Adipocyte (in vitro differentiated cells): ENCODE results near the gene PLXDC1.

ENCODE experiments used
- DNase-seq: peaks from one replicate; pipeline ENCODE4 v3.0.0-alpha.2; 2015; ENCODE audit warnings: low read depth
- H3K27me3 ChIP-seq: replicated peaks from 2 replicates; pipeline ENCODE4 v1.7.0; 2013; ENCODE audit warnings: mild to moderate bottlenecking, low read length, moderate library complexity; ENCODE audit not compliant: control insufficient read depth, insufficient read depth
- H3K36me3 ChIP-seq: 2 replicates; pipeline ENCODE4 v1.7.0; 2013; ENCODE audit warnings: low read length, mild to moderate bottlenecking, moderate library complexity; ENCODE audit not compliant: control insufficient read depth, insufficient read depth, severe bottlenecking
- H3K4me1 ChIP-seq: 2 replicates; pipeline ENCODE4 v1.7.0; 2013; ENCODE audit warnings: mild to moderate bottlenecking, low read length, moderate library complexity; ENCODE audit not compliant: control insufficient read depth, insufficient read depth
- H3K4me3 ChIP-seq: 2 replicates; pipeline ENCODE4 v1.7.0; 2013; ENCODE audit warnings: mild to moderate bottlenecking, low read length, moderate library complexity
- H3K9ac ChIP-seq: 2 replicates; pipeline ENCODE4 v1.7.0; 2013; ENCODE audit warnings: mild to moderate bottlenecking, low read length, moderate library complexity
- H3K9me3 ChIP-seq: 2 replicates; pipeline ENCODE4 v1.7.0; 2013; ENCODE audit warnings: mild to moderate bottlenecking, low read length, moderate library complexity; ENCODE audit not compliant: control insufficient read depth

The PLXDC1 gene

GRCh38 chr17:39118674-39119419 is 32.6 kb downstream of the PLXDC1 start:
- Histone ChIP-seq H3K9me3 (no peaks in the 10 kb centered on the region), H3K4me3 (no peak overlapping the region), H3K36me3 (no peaks in the 10 kb centered on the region), H3K4me1 (peaks cover 12% of the 10 kb centered on the region), H3K27me3 (peaks cover 3% of the 10 kb centered on the region), H3K9ac (no peak overlapping the region)
- DNase-seq, result no peak

- Histone ChIP-seq H3K36me3 (no peaks in the 10 kb centered on the region), H3K4me1 (peaks cover 12% of the 10 kb centered on the region), H3K27me3 (no peaks in the 10 kb centered on the region), H3K4me3 (no peak overlapping the region), H3K9ac (no peak overlapping the region), H3K9me3 (no peaks in the 10 kb centered on the region)
- DNase-seq, result no peak
These were observed 35.2 kb downstream of the PLXDC1 start for GRCh38 chr17:39116224-39116623.

GRCh38 chr17:39115135-39115534 is 36.3 kb downstream of the PLXDC1 start:
- Histone ChIP-seq H3K36me3 (no peaks in the 10 kb centered on the region), H3K27me3 (peaks cover 5% of the 10 kb centered on the region), H3K4me1 (peaks cover 12% of the 10 kb centered on the region), H3K9me3 (no peaks in the 10 kb centered on the region), H3K9ac (peak overlapping the region; percentile 80), H3K4me3 (peak overlapping the region; percentile 53)
- peak; percentile 65 for DNase-seq

- Histone ChIP-seq H3K4me3 (peak overlapping the region; percentile 53), H3K9me3 (no peaks in the 10 kb centered on the region), H3K36me3 (no peaks in the 10 kb centered on the region), H3K9ac (peak overlapping the region; percentile 80), H3K27me3 (peaks cover 5% of the 10 kb centered on the region), H3K4me1 (peaks cover 12% of the 10 kb centered on the region)
- DNase-seq, result peak; percentile 44
These were observed 36.7 kb downstream of the PLXDC1 start for GRCh38 chr17:39114723-39115122.

- H3K27me3 ChIP-seq, result peaks cover 5% of the 10 kb centered on the region
These were observed 37.6 kb downstream of the PLXDC1 start for GRCh38 chr17:39113871-39114270.

GRCh38 chr17:39110435-39111136 is 40.9 kb downstream of the PLXDC1 start:
- no peak for DNase-seq
- H3K36me3 ChIP-seq, result no peaks in the 10 kb centered on the region
- H3K27me3 ChIP-seq, result peaks cover 5% of the 10 kb centered on the region

More at GRCh38 chr17:39113871-39114270, 37.6 kb downstream of the PLXDC1 start:
- Histone ChIP-seq H3K4me1 (peaks cover 12% of the 10 kb centered on the region), H3K4me3 (no peak overlapping the region), H3K9me3 (no peaks in the 10 kb centered on the region), H3K9ac (no peak overlapping the region), H3K36me3 (no peaks in the 10 kb centered on the region)
- DNase-seq, result no peak

GRCh38 chr17:39108461-39109375 is 42.7 kb downstream of the PLXDC1 start:
- Histone ChIP-seq H3K9ac (no peak overlapping the region), H3K36me3 (no peaks in the 10 kb centered on the region), H3K27me3 (peaks cover 5% of the 10 kb centered on the region), H3K9me3 (no peaks in the 10 kb centered on the region), H3K4me3 (no peak overlapping the region), H3K4me1 (no peaks in the 10 kb centered on the region)
- DNase-seq, result no peak

More at GRCh38 chr17:39110435-39111136, 40.9 kb downstream of the PLXDC1 start:
- H3K9ac ChIP-seq, result no peak overlapping the region
- H3K4me3 ChIP-seq, result no peak overlapping the region
- H3K4me1 ChIP-seq, result peaks cover 12% of the 10 kb centered on the region
- no peaks in the 10 kb centered on the region for H3K9me3 ChIP-seq

GRCh38 chr17:39107973-39108372 is 43.5 kb downstream of the PLXDC1 start:
- H3K27me3 ChIP-seq, result peaks cover 5% of the 10 kb centered on the region
- no peak overlapping the region for H3K9ac ChIP-seq
- DNase-seq, result no peak
- H3K9me3 ChIP-seq, result no peaks in the 10 kb centered on the region
- no peaks in the 10 kb centered on the region for H3K36me3 ChIP-seq
- H3K4me1 ChIP-seq, result no peaks in the 10 kb centered on the region
- no peak overlapping the region for H3K4me3 ChIP-seq

GRCh38 chr17:39107155-39107554 is 44.3 kb downstream of the PLXDC1 start:
- Histone ChIP-seq H3K9me3 (no peaks in the 10 kb centered on the region), H3K4me1 (no peaks in the 10 kb centered on the region), H3K36me3 (no peaks in the 10 kb centered on the region), H3K4me3 (no peak overlapping the region), H3K27me3 (peaks cover 5% of the 10 kb centered on the region), H3K9ac (no peak overlapping the region)
- no peak for DNase-seq

GRCh38 chr17:39105705-39106104 is 45.7 kb downstream of the PLXDC1 start:
- no peak for DNase-seq
- H3K36me3 ChIP-seq, result no peaks in the 10 kb centered on the region
- H3K9ac ChIP-seq, result no peak overlapping the region
- H3K9me3 ChIP-seq, result no peaks in the 10 kb centered on the region
- H3K4me3 ChIP-seq, result no peak overlapping the region
- H3K27me3 ChIP-seq, result peaks cover 4% of the 10 kb centered on the region
- H3K4me1 ChIP-seq, result no peaks in the 10 kb centered on the region

- Histone ChIP-seq H3K27me3 (no peaks in the 10 kb centered on the region), H3K9ac (no peak overlapping the region), H3K9me3 (no peaks in the 10 kb centered on the region), H3K4me3 (no peak overlapping the region), H3K36me3 (no peaks in the 10 kb centered on the region), H3K4me1 (peaks cover 6% of the 10 kb centered on the region)
- DNase-seq, result no peak
These were observed 46.8 kb downstream of the PLXDC1 start for GRCh38 chr17:39104657-39105056.
